Ectodermal cell (in vitro differentiated cells): Measurements from ENCODE around the gene CCDC194.
A peak's percentile ranks its signal among the peaks of the same experiment; 100 is the strongest.

Experiments used
- H3K27ac ChIP-seq: 2 replicates; pipeline ENCODE4 v1.7.0; 2013; ENCODE audit warnings: mild to moderate bottlenecking, low read depth, low read length; ENCODE audit not compliant: insufficient read depth, poor library complexity, severe bottlenecking
- H3K27me3 ChIP-seq: 2 replicates; pipeline ENCODE4 v1.7.0; 2013; ENCODE audit warnings: mild to moderate bottlenecking, low read length; ENCODE audit not compliant: insufficient read depth, control insufficient read depth, poor library complexity, severe bottlenecking
- H3K36me3 ChIP-seq: one replicate; pipeline ENCODE4 v1.7.0; 2013; ENCODE audit warnings: low read length; ENCODE audit not compliant: control insufficient read depth, insufficient read depth
- H3K4me1 ChIP-seq: one replicate; pipeline ENCODE4 v1.7.0; 2013; ENCODE audit warnings: low read length; ENCODE audit not compliant: control insufficient read depth, insufficient read depth
- H3K4me3 ChIP-seq: 2 replicates; pipeline ENCODE4 v1.7.0; 2013; ENCODE audit warnings: low read depth, low read length, control low read depth; ENCODE audit not compliant: insufficient read depth
- H3K9me3 ChIP-seq: 2 replicates; pipeline ENCODE4 v1.7.0; 2013; ENCODE audit warnings: mild to moderate bottlenecking, low read length, moderate library complexity; ENCODE audit not compliant: control insufficient read depth
- WGBS, 2 experiments: methylation state at CpG; one replicate each; pipeline ENCODE4 v1.1.7; 2013; ENCODE audit warnings: missing lambda C conversion rate in 2 of 2; 5-methylcytosine and 5-hydroxymethylcytosine counted together

CCDC194 gene

DNA sequence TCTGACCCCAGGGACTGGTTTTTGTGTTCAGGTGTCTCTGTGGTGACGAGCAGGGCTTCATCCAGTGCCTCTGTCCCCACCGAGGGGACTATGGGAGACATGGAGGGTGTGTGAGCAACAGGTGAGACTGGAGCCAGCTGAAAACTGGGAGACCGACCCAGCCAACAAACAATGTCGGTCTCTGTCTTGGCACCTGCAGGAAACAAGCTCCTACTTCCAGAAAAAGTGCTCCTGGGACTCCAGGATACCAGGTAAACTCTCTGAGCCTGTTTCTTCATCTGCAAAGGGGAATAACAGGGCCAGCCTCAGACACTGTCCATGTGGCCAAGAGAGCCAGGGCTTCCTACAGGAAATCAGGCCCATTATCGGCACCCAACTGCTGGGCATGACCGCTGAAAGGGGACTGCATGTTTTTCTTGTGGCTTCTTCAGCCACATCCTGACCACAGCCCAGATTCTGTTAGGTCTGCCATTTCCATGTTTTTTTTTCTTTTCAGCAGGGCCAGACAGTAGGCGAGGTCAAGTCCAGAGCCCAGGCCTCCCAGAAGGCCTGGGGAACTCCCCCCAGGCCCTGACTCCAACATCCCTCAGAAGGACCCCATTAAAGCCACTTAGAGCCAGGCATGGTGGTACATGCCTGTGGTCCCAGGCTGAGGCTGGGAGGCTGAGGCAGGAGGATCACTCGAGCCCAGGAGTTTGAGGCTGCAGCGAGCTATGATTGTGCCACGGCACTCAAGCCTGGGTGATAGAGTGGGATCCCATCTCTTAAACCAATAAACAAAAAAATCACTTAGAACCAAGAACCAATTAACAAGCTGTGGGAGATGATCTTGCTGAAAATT is 12.3 kb upstream of the CCDC194 start:
- H3K9me3 ChIP-seq, result no peaks in the 10 kb centered on the region
- no peak overlapping the region for H3K27ac ChIP-seq
- 92 to 95% methylated on average over 10 of the region's 10 CpGs for WGBS, 2 experiments
- H3K36me3 ChIP-seq, result no peaks in the 10 kb centered on the region
- peaks cover 20% of the 10 kb centered on the region for H3K4me1 ChIP-seq
- no peak overlapping the region for H3K4me3 ChIP-seq
- no peaks in the 10 kb centered on the region for H3K27me3 ChIP-seq

DNA sequence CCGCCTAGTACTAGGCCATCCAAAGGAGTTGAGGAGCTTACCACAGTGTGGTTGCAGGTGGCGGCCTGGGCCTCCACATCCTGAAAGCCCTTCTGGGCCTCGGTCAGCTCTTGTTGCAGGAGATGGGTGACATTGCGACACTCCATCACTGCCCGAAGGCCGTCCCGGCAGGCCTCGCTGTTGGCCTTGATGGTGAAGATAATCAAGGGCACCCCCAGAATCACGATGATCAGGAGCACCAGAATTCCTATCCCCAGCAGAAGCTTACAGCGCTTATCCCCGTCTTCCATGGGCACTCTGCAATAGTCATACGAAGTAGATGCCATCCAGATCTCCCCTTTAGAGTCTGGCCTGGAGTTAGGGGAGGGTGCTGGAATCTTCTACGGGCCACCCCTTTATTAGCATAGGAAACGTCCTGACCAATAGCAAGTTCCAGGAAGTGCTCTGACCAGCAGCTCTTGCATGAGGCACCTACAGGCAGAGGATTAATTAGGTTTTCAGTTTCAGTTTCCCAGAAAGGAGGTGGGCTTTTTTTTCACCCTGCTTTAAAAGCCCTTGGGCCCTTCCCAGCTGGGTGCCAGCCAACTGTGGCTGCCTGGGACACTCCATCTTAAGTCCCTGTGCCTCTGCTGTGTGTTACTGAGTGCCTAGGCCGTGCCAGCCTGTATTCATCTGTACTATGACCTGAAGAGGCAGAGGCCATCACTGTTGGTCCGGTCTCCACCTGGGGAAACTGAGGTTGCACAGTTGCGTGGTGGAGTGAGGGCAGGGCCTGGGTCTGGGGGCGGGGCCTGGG is 11.5 kb upstream of the CCDC194 start, which contains the start of gene BST2:
BST2 (minus strand) TSS at position 381 of the 796 bp plus-strand sequence; CDS start at position 326, 55 bp downstream.
- Histone ChIP-seq H3K4me3 (peak within 1 kb of the TSS; percentile 37), H3K9me3 (no peaks in the 10 kb centered on the region), H3K27me3 (no peaks in the 10 kb centered on the region), H3K4me1 (peaks cover 20% of the 10 kb centered on the region), H3K27ac (peak within 1 kb of the TSS; percentile 90), H3K36me3 (no peaks in the 10 kb centered on the region)
- WGBS, 2 experiments, result 83 to 91% methylated on average over 18 of the region's 18 CpGs

DNA sequence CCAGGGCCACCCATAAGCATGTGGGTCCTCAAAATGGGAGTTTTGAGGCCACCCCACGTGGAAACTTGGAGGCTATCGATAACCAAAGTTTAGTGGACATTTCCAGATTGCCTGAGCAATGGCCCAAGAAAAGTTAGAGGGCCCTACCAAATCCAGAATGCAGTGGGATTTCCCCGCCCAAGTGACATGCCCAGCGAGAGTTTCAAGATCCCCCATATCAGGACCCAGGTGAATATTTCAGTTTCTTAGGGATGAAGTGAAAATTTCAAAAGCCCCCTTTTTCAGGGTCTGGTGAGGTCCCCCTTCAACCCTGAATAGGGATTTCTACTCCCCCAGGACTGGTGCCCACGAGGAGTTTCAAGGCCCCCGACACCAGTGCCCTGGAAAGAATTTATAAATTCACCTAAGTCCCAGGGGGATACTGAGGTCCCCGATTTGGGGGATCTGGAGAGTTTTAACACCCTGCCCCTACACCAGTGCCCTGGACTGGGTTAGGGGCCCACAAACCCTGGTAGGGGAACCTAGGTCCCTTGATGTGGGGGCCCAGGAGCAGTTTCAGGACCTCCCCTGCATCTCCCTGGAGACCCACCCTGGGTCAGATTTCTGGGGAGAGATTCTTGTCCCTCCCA is 10.7 kb upstream of the CCDC194 start:
- Histone ChIP-seq H3K27ac (peak overlapping the region; percentile 90), H3K9me3 (no peaks in the 10 kb centered on the region), H3K27me3 (no peaks in the 10 kb centered on the region), H3K4me1 (peaks cover 20% of the 10 kb centered on the region), H3K36me3 (no peaks in the 10 kb centered on the region), H3K4me3 (peak overlapping the region; percentile 37)
- 81 to 82% methylated on average over 7 of the region's 7 CpGs for WGBS, 2 experiments

DNA sequence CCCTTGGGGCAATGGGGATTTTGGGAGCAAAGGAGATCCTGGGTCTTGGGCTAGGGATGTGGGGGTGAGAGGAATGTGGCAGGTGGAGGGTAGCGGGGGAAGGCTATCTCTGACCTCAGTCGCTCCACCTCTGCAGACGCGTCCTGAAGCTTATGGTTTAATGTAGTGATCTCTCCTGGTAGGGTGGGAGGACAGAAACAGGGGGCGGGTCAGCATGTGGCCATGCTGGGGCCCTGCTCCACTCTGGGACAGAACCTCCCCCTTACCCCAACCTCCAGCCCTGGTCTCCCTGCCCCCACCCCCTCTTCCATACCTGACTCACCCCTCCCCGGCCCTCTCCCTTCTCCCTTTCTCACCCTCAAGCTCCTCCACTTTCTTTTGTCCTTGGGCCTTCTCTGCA is 10.0 kb upstream of the CCDC194 start:
- 12 to 14% methylated on average over 6 of the region's 6 CpGs for WGBS, 2 experiments
- H3K4me3 ChIP-seq, result peak overlapping the region; percentile 37
- no peaks in the 10 kb centered on the region for H3K9me3 ChIP-seq
- H3K36me3 ChIP-seq, result no peaks in the 10 kb centered on the region
- peak overlapping the region; percentile 90 for H3K27ac ChIP-seq
- H3K4me1 ChIP-seq, result peaks cover 20% of the 10 kb centered on the region
- H3K27me3 ChIP-seq, result no peaks in the 10 kb centered on the region

DNA sequence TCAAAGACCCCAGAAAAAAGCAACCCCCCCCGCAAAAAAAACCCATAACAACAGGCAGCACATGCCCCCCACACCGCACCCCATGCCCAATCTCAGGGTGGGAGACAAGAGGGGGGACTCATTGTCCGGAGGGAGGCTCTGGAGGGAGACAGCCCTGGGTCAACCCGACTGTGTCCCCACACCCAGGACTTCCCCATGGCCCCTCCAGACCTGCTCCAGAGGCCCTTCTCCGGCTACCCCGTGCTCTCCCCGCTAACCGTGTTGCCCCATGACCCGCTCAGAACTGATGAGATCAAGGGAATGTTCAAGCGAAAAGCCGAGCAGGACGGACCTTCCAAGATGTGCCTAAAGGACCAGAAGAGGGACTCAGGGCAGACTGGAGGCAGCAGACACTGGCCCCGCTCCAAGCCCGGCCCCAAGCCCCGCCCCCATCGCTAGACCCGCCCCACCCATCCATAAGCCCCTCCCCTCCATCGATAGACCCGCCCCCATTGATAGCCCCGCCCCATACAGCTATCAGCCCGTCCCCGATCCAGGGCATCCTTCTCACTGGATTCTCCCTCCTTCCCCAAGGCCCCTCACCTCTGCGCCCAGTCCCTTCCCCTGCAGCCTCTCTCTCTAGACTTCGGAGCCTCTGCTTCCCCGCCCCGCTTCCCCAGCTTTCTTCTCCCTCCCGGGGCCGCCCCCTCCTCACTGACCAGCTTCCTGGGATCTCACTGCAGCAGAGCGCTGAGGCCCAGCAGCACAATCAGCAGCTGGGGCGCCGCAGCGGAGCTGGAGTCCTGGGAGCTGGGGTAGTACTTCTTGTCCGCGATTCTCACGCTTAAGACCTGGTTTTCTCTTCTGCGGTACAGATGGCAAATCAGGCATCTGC is 9.2 kb upstream of the CCDC194 start:
- Histone ChIP-seq H3K36me3 (no peaks in the 10 kb centered on the region), H3K9me3 (no peaks in the 10 kb centered on the region), H3K4me1 (peaks cover 20% of the 10 kb centered on the region), H3K4me3 (peak overlapping the region; percentile 37), H3K27me3 (no peaks in the 10 kb centered on the region), H3K27ac (peak overlapping the region; percentile 90)
- WGBS, 2 experiments, result 28 to 32% methylated on average over 30 to 34 of the region's 36 CpGs

DNA sequence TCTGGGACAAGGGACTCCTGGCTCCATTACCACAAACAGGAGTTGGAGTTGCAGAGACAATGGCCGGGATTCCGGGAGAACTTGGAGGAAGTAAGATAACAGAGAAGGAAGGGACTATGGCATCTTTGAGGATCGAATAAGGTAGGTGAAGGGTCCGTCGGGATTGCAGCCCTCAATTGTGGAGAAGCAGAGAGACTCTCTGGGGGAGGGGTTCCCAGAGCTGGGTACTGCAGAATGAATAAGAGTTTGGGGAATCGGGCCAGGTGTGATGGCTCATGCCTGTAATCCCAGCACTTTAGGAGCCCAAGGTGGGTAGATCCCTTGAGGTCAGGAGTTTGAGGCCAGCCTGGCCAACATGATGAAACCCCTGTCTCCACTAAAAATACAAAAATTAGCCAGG is 7.6 kb upstream of the CCDC194 start:
- no peak overlapping the region for H3K27ac ChIP-seq
- no peaks in the 10 kb centered on the region for H3K27me3 ChIP-seq
- WGBS, 2 experiments, result 92 to 94% methylated on average over 6 of the region's 6 CpGs
- no peaks in the 10 kb centered on the region for H3K36me3 ChIP-seq
- no peaks in the 10 kb centered on the region for H3K9me3 ChIP-seq
- H3K4me3 ChIP-seq, result no peak overlapping the region
- H3K4me1 ChIP-seq, result peaks cover 20% of the 10 kb centered on the region

DNA sequence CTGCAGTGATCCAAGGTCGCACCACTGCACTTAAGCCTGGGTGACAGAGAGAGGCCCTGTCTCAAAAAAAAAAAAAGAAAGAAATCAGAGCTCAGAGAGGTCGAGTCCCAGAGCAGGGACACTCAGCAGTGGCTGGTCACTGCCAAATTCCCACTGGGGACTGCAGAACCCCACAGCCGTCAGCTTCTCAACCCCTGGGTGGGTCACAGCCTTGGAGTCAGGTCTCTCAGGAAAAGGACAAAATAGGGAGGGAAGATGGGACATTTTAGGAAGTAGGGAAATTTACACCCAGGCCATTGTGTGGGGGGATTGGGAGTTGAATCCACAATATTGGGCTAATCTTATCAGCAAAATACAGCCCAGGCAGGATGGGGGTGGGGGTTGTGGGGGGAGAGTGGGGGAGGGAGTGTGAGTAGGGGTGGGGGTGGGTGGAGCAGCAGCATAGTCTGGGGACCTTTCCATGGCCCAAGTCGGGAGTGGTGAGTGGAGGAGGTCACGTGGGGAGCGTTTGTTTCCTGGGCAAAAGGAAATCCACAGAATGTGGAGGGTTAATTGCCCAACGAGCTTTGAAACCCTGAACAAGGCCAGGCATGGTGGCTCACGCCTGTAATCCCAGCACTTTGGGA is 5.0 kb upstream of the CCDC194 start:
- Histone ChIP-seq H3K4me3 (no peak overlapping the region), H3K27me3 (no peaks in the 10 kb centered on the region), H3K9me3 (no peaks in the 10 kb centered on the region), H3K36me3 (no peaks in the 10 kb centered on the region), H3K27ac (no peak overlapping the region), H3K4me1 (no peaks in the 10 kb centered on the region)
- WGBS, 2 experiments, result 91 to 92% methylated on average over 8 of the region's 8 CpGs

DNA sequence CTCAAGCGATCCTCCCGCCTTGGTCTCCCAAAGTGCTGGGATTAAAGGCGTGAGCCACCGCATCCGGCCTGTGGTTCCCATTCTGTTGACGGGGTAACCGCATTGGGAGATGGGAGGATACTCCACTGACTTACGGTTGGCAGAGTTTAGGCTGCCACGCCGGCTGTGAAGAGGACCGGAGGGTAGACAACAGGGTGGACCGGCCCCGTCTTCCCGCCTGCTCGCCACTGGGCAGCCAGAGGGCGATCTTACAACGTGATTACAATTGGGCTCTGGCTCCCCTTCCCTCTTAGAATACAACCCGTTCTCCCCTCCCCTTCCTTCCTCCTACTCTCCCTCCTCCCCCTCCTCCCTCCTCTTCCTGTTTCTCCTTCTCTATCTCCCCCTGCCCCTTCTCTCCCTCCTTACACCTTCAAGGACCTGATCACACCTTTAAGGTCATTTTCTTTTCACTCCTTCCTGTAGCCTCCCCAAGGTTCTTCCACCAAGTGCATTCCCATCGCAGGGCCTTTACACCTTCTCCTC is 957 bp upstream of the CCDC194 start:
- no peak overlapping the region for H3K4me3 ChIP-seq
- whole genome bisulfite sequencing, 2 experiments, result 27 to 28% methylated on average over 19 of the region's 19 CpGs
- no peaks in the 10 kb centered on the region for H3K9me3 ChIP-seq
- peaks cover 4% of the 10 kb centered on the region for H3K27me3 ChIP-seq
- no peaks in the 10 kb centered on the region for H3K4me1 ChIP-seq
- no peaks in the 10 kb centered on the region for H3K36me3 ChIP-seq
- no peak overlapping the region for H3K27ac ChIP-seq

DNA sequence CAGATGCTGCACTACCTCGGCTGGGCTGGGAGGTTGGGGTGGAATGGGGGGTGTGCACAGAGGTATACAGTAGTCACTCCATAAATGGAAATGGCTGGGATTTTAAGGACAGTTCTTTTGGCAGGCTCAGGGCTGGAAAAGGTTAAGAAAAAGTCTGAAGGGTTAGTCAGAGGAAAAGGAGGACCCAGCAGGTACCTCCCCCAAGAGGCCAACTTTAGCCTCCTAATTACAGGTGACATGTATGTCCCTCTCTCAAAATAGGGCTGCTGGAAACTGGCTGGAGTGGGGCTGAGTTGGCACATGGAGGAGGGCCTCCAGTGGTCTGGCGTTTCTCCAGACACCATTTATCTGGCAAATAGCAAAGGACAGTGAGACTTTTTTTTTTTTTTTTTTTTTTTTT is 994 bp downstream of the CCDC194 start:
- WGBS, 2 experiments, result 79 to 83% methylated on average over 2 of the region's 2 CpGs
- Histone ChIP-seq H3K27me3 (peaks cover 16% of the 10 kb centered on the region), H3K36me3 (no peaks in the 10 kb centered on the region), H3K27ac (no peak overlapping the region), H3K9me3 (no peaks in the 10 kb centered on the region), H3K4me1 (no peaks in the 10 kb centered on the region), H3K4me3 (no peak overlapping the region)
